ENCODE results near the gene PRDM15.

DNA sequence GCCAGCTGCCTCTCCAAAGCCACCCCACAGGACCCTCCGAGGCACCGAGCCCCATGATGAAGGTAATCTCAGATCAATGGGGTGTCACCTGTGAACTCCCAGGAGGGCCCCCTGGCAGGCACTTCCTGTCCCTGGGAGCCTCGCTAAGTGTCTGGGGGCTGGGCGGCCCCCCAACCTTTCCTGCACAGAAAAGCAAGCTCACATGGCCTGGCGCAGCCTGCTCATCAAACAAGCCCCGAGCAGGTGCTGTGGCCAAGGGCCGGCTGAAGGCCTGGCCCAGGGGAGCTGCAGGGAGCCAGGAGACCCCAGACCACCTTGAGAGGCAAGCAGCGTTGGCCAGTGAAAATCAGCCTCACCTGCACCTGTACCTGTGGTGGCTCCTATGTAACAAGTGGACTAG is 115.1 kb downstream of the PRDM15 start:
- TF ChIP-seq, protein P1, sequence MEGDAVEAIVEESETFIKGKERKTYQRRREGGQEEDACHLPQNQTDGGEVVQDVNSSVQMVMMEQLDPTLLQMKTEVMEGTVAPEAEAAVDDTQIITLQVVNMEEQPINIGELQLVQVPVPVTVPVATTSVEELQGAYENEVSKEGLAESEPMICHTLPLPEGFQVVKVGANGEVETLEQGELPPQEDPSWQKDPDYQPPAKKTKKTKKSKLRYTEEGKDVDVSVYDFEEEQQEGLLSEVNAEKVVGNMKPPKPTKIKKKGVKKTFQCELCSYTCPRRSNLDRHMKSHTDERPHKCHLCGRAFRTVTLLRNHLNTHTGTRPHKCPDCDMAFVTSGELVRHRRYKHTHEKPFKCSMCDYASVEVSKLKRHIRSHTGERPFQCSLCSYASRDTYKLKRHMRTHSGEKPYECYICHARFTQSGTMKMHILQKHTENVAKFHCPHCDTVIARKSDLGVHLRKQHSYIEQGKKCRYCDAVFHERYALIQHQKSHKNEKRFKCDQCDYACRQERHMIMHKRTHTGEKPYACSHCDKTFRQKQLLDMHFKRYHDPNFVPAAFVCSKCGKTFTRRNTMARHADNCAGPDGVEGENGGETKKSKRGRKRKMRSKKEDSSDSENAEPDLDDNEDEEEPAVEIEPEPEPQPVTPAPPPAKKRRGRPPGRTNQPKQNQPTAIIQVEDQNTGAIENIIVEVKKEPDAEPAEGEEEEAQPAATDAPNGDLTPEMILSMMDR (optimal IDR thresholded peaks at IDR 0.05 in 1 of 3, IDR thresholded peaks at IDR 0.05 in 1 of 3, conservative IDR thresholded peaks at IDR 0.05 in 1 of 3; ENCODE audit: extremely low read depth in 1 of 3, insufficient read depth in 2 of 3, low read length in 3 of 3): no peak
- no peak for TF ChIP-seq EZH2 (IDR thresholded peaks at IDR 0.05; ENCODE audit: low read length)
